Cardiac muscle cell (in vitro differentiated cells and primary cell): ENCODE measurements around the gene COX20. TPM values are rescaled to one million over a fixed set of nuclear protein-coding genes. Genes with fewer than 3 reads are reported as not detected.

Experiments used
- DNase-seq, 2 donors: peaks; one replicate each; pipeline versions ENCODE4 v3.0.0 to v3.0.0-alpha.2; 2010 to 2017; ENCODE audit warnings: low read depth in 1 of 2, low spot score in 1 of 2
- H3K27ac ChIP-seq: fragments of 200-600 bp; sonication (generic); 2 replicates; pipeline ENCODE4 v1.5.1; 2016
- H3K27me3 ChIP-seq: fragments of 200-600 bp; sonication (generic); 2 replicates; pipeline ENCODE4 v1.6.0; 2016; ENCODE audit warnings: control low read depth
- H3K36me3 ChIP-seq: fragments of 200-600 bp; sonication (generic); 2 replicates; pipeline ENCODE4 v1.5.1; 2016; ENCODE audit warnings: control low read depth
- H3K4me1 ChIP-seq: fragments of 200-600 bp; sonication (generic); 2 replicates; pipeline ENCODE4 v1.8.1; 2017; ENCODE audit warnings: low read depth, mild to moderate bottlenecking, mixed run types
- H3K4me3 ChIP-seq: fragments of 200-600 bp; sonication (generic); 2 replicates; pipeline ENCODE4 v1.5.1; 2016; ENCODE audit warnings: mild to moderate bottlenecking
- H3K9me3 ChIP-seq: fragments of 200-600 bp; sonication (generic); 2 replicates; pipeline ENCODE4 v1.5.1; 2017; ENCODE audit warnings: low read depth, mild to moderate bottlenecking, control low read depth
- CTCF ChIP-seq: IDR thresholded peaks from 2 replicates; pipeline ENCODE4 v1.5.1; 2012; ENCODE audit warnings: low read depth, mild to moderate bottlenecking, low read length
- polyA plus RNA-seq: library from polyadenylated mRNA; unstranded; fragments of >200 nt; fragmentation: Nextera tagmentation; extraction: Ambion mirVana; gene quantifications from 2 replicates; pipeline ENCODE4 v1.2.1, GENCODE V29; 2016
- total RNA-seq: library from RNA; depleted of rRNA; stranded (reverse); fragments of >200 nt; gene quantifications from 2 replicates; pipeline ENCODE4 v1.2.3, GENCODE V29; 2016

The COX20 gene
- total RNA-seq (51.2 and 55.8 TPM in 2 replicates), polyA plus RNA-seq (68.1 and 104 TPM in 2 replicates)

- no peaks in the 10 kb centered on the region for H3K9me3 ChIP-seq
- H3K4me3 ChIP-seq, result peak within 1 kb of the TSS; percentile 57
- H3K27ac ChIP-seq, result peak within 1 kb of the TSS; percentile 100
- peaks cover 18% of the 10 kb centered on the region for H3K4me1 ChIP-seq
- no peaks in the 10 kb centered on the region for H3K36me3 ChIP-seq
- DNase-seq, result peak; percentile 90 to 95
- TF ChIP-seq CTCF, result no peak
- no peaks in the 10 kb centered on the region for H3K27me3 ChIP-seq
Observed at GRCh38 chr1:244835276-244836134, at the start of gene COX20. Gene COX20 (plus strand): TSS chr1:244835658. CDS start chr1:244835715, 57 bp downstream.

GRCh38 chr1:244788493-244789275 lies 46.8 kb upstream of the COX20 start:
- Histone ChIP-seq H3K36me3 (no peaks in the 10 kb centered on the region), H3K27ac (no peak overlapping the region), H3K4me3 (no peak overlapping the region), H3K27me3 (no peaks in the 10 kb centered on the region), H3K9me3 (no peaks in the 10 kb centered on the region), H3K4me1 (peaks cover 9% of the 10 kb centered on the region)
- TF ChIP-seq CTCF, result no peak
- DNase-seq, result no peak

- H3K27me3 ChIP-seq, result no peaks in the 10 kb centered on the region
- DNase-seq, result no peak
- peaks cover 9% of the 10 kb centered on the region for H3K4me1 ChIP-seq
- H3K4me3 ChIP-seq, result no peak overlapping the region
- H3K9me3 ChIP-seq, result no peaks in the 10 kb centered on the region
- no peak for TF ChIP-seq CTCF
- no peak overlapping the region for H3K27ac ChIP-seq
- no peaks in the 10 kb centered on the region for H3K36me3 ChIP-seq
Observed at GRCh38 chr1:244789276-244789580, 46.2 kb upstream of the COX20 start.

- no peak for TF ChIP-seq CTCF
- no peaks in the 10 kb centered on the region for H3K36me3 ChIP-seq
Observed at GRCh38 chr1:244789731-244790130, 45.7 kb upstream of the COX20 start.

GRCh38 chr1:244791061-244791460 lies 44.4 kb upstream of the COX20 start:
- no peak for DNase-seq
- no peak for TF ChIP-seq CTCF
- Histone ChIP-seq H3K4me1 (peaks cover 9% of the 10 kb centered on the region), H3K27ac (no peak overlapping the region), H3K36me3 (no peaks in the 10 kb centered on the region), H3K4me3 (no peak overlapping the region), H3K27me3 (no peaks in the 10 kb centered on the region), H3K9me3 (no peaks in the 10 kb centered on the region)

More at GRCh38 chr1:244789731-244790130, 45.7 kb upstream of the COX20 start:
- Histone ChIP-seq H3K27ac (no peak overlapping the region), H3K9me3 (no peaks in the 10 kb centered on the region), H3K4me3 (no peak overlapping the region), H3K27me3 (no peaks in the 10 kb centered on the region), H3K4me1 (peaks cover 9% of the 10 kb centered on the region)
- DNase-seq, result peak; percentile 35 to 52
